ENCODE results near the gene PPM1D.
"Not testable (repeated sequence)": the region's sequence is repeated elsewhere in the genome, so short reads cannot be mapped to it uniquely, and the experiment has no call there.

The PPM1D gene

DNA sequence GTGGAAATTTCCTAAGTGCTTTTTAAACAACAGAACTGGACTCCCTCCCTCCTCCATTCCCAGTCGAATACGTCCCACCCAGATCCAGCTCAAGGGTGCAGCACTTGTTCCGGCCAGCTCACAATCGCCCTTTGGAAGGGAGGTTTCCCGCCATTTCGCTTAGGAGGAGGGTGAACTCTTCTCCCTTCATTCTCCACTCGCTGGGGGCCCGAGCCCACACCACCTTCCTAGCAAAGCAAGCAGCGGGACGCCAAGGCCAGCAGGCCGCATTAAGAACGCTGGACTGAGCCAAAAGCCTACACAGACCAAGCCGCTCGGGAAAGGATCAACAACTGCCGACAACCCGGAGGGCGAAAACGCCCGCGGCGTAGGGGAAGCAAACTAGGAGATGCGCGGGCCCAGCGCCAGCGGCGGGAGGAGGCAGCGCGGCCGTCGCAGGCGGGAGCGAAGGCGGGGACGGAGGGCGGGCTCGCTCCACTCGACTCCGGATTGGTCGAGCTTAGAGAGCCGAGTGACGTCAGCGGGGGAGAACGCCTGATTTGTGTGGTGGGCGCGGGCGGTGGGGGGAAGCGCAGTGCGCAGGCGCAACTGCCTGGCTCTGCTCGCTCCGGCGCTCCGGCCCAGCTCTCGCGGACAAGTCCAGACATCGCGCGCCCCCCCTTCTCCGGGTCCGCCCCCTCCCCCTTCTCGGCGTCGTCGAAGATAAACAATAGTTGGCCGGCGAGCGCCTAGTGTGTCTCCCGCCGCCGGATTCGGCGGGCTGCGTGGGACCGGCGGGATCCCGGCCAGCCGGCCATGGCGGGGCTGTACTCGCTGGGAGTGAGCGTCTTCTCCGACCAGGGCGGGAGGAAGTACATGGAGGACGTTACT lies at the start of gene PPM1D:
PPM1D (plus strand) TSS at position 574 of the 870 bp plus-strand sequence; CDS start at position 796, 222 bp downstream.
- DNase-seq, result peak; percentile 96

DNA sequence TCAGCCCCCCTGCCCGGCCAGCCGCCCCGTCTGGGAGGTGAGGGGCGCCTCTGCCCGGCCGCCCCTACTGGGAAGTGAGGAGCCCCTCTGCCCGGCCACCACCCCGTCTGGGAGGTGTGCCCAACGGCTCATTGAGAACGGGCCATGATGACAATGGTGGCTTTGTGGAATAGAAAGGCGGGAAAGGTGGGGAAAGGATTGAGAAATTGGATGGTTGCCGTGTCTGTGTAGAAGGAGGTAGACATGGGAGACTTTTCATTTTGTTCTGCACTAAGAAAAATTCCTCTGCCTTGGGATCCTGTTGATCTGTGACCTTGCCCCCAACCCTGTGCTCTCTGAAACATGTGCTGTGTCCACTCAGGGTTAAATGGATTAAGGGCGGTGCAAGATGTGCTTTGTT lies 47.7 kb upstream of the PPM1D start:
- DNase-seq, result not testable (repeated sequence)

GRCh38 chr17:60554377-60554788 lies 45.6 kb upstream of the PPM1D start:
- no peak for DNase-seq

DNA sequence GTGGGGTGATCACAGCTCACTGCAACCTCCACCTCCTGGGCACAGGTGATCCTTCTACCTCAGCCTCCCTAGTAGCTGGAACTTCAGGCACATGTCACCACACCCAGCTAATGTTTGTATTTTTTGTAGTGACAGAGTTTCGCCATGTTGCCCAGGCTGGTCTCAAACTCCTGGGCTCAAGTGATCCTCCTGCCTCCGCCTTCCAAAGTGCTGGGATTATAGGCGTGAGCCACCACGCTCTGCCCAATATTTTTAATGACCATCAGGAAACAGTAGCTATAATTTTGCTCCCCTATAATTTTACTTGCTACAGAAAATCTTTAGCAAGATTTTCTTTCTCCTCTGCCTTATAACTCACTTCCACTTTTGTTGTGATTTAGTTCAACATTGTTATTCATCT lies 44.2 kb upstream of the PPM1D start:
- no peak for DNase-seq

GRCh38 chr17:60557805-60558204 lies 42.2 kb upstream of the PPM1D start:
- no peak for DNase-seq

DNA sequence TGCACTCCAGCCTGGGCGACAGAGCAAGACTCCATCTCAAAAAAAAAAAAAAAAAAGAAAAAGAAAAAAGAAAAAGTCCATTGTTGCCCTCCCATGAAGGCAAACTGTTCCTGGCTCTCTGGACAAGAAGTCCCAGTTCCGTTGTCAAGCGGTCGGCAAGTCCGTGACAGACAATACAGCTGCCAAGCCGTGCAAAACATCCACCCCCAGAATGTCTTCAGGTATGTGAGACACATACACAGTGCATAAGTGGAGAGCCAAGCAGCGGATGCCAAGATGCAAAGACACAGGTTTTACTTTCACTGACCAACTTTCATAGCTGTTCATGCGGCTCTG lies 40.4 kb upstream of the PPM1D start:
- no peak for DNase-seq

DNA sequence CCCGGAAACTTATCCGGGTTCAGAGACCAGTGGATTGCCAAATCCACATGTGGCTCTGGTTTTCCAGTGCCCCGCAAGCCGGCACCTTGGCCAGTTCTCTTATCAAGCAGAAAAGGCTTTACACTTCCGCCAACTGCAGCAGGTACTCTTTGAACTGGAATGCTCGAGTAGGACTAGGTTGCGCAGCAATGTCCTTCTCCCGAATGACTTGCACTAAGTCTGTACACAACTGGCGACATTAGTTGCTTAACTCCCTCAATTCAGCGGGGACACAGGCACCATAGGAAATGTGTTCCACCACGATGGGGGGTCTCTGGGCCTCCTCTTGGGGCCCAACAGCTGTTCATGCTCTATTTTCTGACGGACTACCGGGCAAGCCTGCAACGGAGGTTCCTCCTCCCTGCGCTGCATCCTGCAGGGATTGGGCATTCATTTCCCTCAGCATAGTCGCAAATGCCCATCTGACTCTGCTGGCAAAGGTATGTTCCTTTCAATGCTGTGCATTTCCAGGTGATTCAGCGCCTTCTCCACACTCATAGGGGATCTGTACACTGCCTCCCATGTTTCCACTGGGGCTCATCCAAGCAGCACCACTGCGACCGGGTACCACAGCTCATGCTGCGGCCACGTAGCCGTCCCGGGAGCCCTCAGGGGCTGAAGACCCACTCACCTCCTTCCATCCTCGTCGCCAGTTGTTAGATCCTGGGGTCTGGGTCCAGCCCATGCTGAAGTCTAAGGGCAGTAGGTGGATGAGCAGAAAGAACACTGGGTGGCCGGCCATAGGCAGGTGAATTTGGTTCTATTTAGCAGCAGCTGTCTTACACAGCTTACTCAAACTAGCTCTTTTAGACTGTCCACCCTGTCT lies 39.8 kb upstream of the PPM1D start:
- DNase-seq, result no peak

DNA sequence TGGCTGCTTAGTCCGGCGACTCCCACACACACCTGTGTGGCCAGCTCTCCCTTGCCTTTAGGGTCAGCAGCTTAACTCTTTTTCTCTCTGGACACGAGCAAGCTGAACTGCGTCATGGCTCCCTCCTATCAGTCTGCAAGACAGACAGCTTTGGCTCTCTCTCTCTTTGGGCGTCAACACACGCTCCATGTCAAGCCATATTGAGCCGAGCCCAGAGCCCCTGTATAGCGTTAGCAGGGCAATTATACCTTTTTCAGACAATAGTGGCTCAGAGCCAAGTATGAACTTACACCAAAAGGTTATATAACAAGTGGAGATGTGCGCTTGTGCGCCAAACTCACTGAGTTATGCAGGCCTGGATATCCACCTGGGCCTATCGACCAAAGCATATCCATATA lies 39.1 kb upstream of the PPM1D start:
- no peak for DNase-seq

DNA sequence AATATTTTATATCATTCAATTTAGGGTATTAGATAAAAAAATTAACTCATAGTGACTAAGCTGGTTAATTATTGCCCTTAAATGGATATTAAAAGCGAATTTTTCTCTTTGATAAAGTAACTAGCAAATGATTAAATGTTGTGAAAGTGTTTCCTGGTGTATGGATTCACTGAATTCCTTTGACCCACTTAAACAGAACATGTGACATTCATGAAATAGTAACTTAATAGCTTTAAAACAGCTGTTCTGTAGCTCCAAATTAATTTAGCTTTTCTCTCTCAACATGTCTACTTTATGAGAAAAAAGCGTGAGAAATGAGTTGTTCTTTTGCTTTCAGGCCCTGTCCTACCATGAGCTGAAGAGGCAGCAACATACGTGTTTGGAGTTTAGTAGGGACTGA lies 37.6 kb upstream of the PPM1D start:
- DNase-seq, result no peak

DNA sequence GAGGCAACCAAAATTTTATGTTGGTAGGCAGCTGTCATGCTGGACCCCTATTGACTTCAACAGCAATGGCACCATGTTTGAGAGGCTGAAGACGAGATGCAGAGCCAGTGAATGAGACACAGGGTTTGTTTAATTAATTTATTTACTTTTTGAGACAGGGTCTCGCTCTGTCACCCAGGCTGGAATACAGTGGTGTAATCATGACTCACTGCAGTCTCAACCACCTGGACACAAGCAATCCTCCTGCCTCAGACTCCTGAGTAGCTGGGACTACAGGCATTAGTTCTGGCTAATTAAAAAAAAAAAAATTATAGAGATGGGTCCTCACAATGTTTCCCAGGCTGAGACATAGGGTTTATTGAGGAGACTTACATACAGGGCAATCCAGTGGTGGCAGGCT lies 36.2 kb upstream of the PPM1D start:
- no peak for DNase-seq

- DNase-seq, result no peak
These were observed 34.8 kb upstream of the PPM1D start for GRCh38 chr17:60565233-60565632.

DNA sequence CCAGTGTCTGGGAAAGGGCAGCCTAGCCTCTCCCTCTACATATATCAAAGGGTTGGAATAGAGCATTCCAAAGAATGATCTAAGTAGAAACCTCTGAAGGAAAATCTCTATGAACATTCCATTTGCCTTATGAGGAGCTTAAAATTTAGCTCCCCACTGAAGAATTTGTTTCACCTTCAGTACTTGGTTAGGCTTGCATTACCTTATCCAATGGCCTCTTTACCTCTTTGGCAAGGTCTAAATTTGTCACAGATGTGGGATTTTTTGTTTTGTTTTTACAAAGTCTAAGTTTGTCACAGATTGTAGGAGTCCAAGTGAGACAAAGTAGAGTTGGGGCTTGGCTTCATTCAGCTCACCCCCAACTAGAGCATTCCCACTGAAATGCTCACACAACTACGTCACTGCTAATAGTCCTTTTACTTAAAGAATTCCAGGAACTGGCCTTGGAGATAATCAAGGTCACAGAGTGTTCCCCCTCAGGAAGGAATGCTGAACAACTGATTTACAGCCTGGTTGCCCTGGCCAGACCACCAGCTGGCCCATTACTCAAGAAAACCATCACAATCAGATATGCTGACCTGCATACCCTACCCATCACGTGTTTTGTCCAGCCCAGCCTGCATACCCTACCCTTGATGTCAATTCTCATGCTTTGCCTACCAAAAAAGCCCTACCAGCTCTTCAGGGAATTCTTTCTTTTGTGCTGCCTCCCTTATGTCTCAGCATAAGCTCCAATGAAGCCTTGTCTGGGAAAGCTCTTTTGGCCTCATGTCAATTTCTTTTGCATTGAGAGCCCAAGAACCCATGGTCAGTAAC lies 26.5 kb upstream of the PPM1D start:
- DNase-seq, result no peak

- no peak for DNase-seq
These were observed 22.7 kb upstream of the PPM1D start for GRCh38 chr17:60577147-60577915.

GRCh38 chr17:60579090-60579489 lies 20.9 kb upstream of the PPM1D start:
- DNase-seq, result no peak

DNA sequence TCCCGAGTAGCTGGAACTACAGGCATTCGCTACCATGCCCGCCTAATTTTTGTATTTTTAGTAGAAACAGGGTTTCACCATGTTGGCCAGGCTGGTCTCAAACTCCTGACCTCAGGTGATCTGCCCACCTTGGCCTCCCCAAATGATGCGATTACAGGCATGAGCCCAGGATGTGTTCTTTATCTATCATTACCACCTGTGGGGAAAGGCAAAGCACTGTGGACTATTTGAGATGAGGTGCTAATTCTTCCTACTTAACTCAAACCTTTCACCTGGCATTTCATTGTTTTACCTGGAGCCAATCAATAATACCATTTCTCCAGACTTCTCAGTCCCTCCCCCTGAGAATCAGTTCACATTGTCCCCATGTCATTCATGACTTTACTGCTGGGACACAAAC lies 20.4 kb upstream of the PPM1D start:
- DNase-seq, result no peak

- DNase-seq, result no peak
These were observed 17.0 kb upstream of the PPM1D start for GRCh38 chr17:60583008-60583407.

DNA sequence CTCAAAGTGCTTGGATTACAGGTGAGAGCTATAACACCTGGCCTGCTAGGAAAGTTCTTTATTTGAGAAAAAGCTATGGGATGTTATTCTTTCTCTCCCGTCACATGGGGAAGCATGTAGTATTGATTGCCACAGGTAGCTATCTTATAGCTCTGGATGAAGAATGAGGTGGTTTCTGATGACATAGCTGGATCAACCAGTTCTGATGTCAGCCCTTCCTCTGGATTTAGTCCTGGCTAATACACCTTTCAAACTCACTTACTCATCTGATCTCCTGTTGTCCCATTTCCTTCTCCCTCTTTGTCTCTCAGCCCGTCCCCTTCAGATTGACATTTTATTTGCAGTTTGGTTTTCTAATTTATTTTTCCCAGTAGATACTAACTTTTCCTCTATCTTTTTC lies 14.1 kb upstream of the PPM1D start:
- no peak for DNase-seq

- DNase-seq, result no peak
These were observed 13.6 kb upstream of the PPM1D start for GRCh38 chr17:60586288-60586974.

GRCh38 chr17:60590070-60590469 lies 9.9 kb upstream of the PPM1D start:
- no peak for DNase-seq

GRCh38 chr17:60592750-60593149 lies 7.2 kb upstream of the PPM1D start:
- no peak for DNase-seq

DNA sequence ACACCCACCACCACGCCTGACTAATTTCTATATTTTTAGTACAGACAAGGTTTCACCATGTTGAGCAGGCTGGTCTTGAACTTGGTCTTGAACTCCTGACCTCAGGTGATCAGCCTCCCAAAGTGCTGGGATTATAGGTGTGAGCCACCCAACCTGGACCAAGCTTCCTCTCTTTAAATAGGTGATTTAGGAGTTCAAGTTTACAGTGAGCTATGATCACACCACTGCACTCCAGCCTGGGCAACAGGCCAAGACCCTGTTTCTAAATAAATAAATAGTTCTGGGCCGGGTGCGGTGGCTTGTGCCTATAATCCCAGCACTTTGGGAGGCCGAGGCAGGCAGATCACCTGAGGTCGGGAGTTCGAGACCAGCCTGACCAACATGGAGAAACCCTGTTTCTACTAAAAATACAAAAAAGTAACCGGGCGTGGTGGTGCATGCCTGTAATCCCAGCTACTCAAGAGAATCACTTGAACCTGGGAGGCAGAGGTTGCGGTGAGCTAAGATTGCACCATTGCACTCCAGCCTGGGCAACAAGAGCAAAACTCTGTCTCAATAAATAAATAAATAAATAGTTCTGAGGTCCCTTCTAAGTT lies 6.5 kb upstream of the PPM1D start:
- not testable (repeated sequence) for DNase-seq
